Suprapubic skin (tissue), 4 donors: ENCODE results near the gene NMUR2.

Experiments used
- CTCF ChIP-seq, 2 donors: fragments of 200-600 bp in 1 of 2; fragments of 450-650 bp in 1 of 2; sonication (generic) in 1 of 2; IDR thresholded peaks; one replicate each; pipeline ENCODE4 v1.5.1; 2016 to 2019; ENCODE audit warnings: antibody characterized with exemption in 2 of 2, mild to moderate bottlenecking in 1 of 2, moderate library complexity in 1 of 2
- EP300 ChIP-seq: sonication (generic); formaldehyde crosslinking; IDR thresholded peaks from one replicate; pipeline ENCODE4 v1.6.1; 2017; ENCODE audit warnings: antibody characterized with exemption
- POLR2A ChIP-seq, 2 donors: fragments of 450-650 bp; IDR thresholded peaks; one replicate each; pipeline ENCODE4 v1.6.1; 2017; ENCODE audit warnings: antibody characterized with exemption in 2 of 2, mild to moderate bottlenecking in 2 of 2, moderate library complexity in 2 of 2
- POLR2AphosphoS5 ChIP-seq, 3 donors: sonication (generic); formaldehyde crosslinking; IDR thresholded peaks; one replicate each; pipeline ENCODE4 v1.6.1; 2017; ENCODE audit warnings: antibody characterized with exemption in 3 of 3

- TF ChIP-seq POLR2A (IDR thresholded peaks at IDR 0.05) (no peak), CTCF (IDR thresholded peaks at IDR 0.05) (no peak), POLR2AphosphoS5 (IDR thresholded peaks at IDR 0.05) (no peak), EP300 (no peak)
Measured at GRCh38 chr5:152358861-152359568, 46.1 kb downstream of the NMUR2 start.
